Neural cell (in vitro differentiated cells): ENCODE data around the gene CBLN2. TPM values are rescaled to one million over a fixed set of nuclear protein-coding genes. Genes with fewer than 3 reads are reported as not detected.

Experiments
- H2AFZ ChIP-seq: fragments of 200-600, 300-800 bp; sonication (generic), shearing (Covaris generic); 2 replicates; pipeline ENCODE4 v1.6.0; 2014; ENCODE audit warnings: low read depth, mild to moderate bottlenecking, antibody characterized with exemption, low read length, moderate library complexity
- H3F3A ChIP-seq: fragments of 200-600 bp; shearing (Covaris generic); 2 replicates; pipeline ENCODE4 v1.6.1; 2016; ENCODE audit warnings: mild to moderate bottlenecking, moderate library complexity, mixed read lengths, antibody characterized with exemption, low read length; ENCODE audit not compliant: insufficient read depth, poor library complexity, severe bottlenecking
- H3K27ac ChIP-seq: fragments of 200-600, 300-800 bp; sonication (generic), shearing (Covaris generic); 2 replicates; pipeline ENCODE4 v1.5.1; 2014; ENCODE audit warnings: mild to moderate bottlenecking, low read length, moderate library complexity
- H3K27me3 ChIP-seq: fragments of 300-800, 200-600 bp; sonication (generic), shearing (Covaris generic); 2 replicates; pipeline ENCODE4 v1.6.0; 2014; ENCODE audit warnings: mild to moderate bottlenecking, low read depth, low read length, moderate library complexity; ENCODE audit not compliant: insufficient read depth
- H3K36me3 ChIP-seq: fragments of 300-800, 200-600 bp; sonication (generic), shearing (Covaris generic); 2 replicates; pipeline ENCODE4 v1.5.1; 2014; ENCODE audit warnings: mild to moderate bottlenecking, antibody characterized with exemption, low read length, moderate library complexity; ENCODE audit not compliant: insufficient read depth
- H3K4me2 ChIP-seq: fragments of 300-800, 200-600 bp; sonication (generic), shearing (Covaris generic); 2 replicates; pipeline ENCODE4 v1.6.0; 2014; ENCODE audit warnings: mild to moderate bottlenecking, low read length
- H3K4me3 ChIP-seq: fragments of 300-800, 200-600 bp; sonication (generic), shearing (Covaris generic); 2 replicates; pipeline ENCODE4 v1.5.1; 2014; ENCODE audit warnings: mild to moderate bottlenecking, low read length, moderate library complexity
- H3K79me2 ChIP-seq: fragments of 200-600 bp; shearing (Covaris generic); replicated peaks from 2 replicates; pipeline ENCODE4 v1.6.0; 2014; ENCODE audit warnings: mild to moderate bottlenecking, low read length, moderate library complexity; ENCODE audit not compliant: insufficient read depth
- H3K9ac ChIP-seq: fragments of 300-800, 200-600 bp; sonication (generic), shearing (Covaris generic); 2 replicates; pipeline ENCODE4 v1.6.1; 2016; ENCODE audit warnings: mild to moderate bottlenecking, low read length, mixed read lengths
- H3K9me2 ChIP-seq: fragments of 200-600 bp; shearing (Covaris generic); 2 replicates; pipeline ENCODE4 v1.6.1; 2016; ENCODE audit warnings: mild to moderate bottlenecking, low read length, mixed read lengths; ENCODE audit not compliant: insufficient read depth
- H3K9me3 ChIP-seq: fragments of 200-600, 300-800 bp; sonication (generic), shearing (Covaris generic); 2 replicates; pipeline ENCODE4 v1.6.1; 2016; ENCODE audit warnings: mild to moderate bottlenecking, mixed run types, low read length, moderate library complexity, mixed read lengths
- H4K20me1 ChIP-seq: fragments of 200-600 bp; shearing (Covaris generic); 2 replicates; pipeline ENCODE4 v1.6.1; 2016; ENCODE audit warnings: mild to moderate bottlenecking, mixed run types; ENCODE audit not compliant: insufficient read depth
- EP300 ChIP-seq: fragments of 450-650 bp; conservative IDR thresholded peaks from 2 replicates; pipeline ENCODE4 v1.6.1; 2014; ENCODE audit warnings: antibody characterized with exemption, mild to moderate bottlenecking, moderate library complexity; ENCODE audit not compliant: poor library complexity, severe bottlenecking
- EZH2 ChIP-seq: fragments of 200-600, 300-800 bp; shearing (Covaris generic), sonication (generic); IDR thresholded peaks from 2 replicates; pipeline ENCODE4 v1.6.1; 2014; ENCODE audit warnings: antibody characterized with exemption, low read length, borderline replicate concordance, mild to moderate bottlenecking; ENCODE audit not compliant: insufficient read depth, poor library complexity, severe bottlenecking
- MXI1 ChIP-seq: fragments of 450-650 bp; conservative IDR thresholded peaks from 2 replicates; pipeline ENCODE4 v1.6.1; 2014; ENCODE audit warnings: antibody characterized with exemption, mild to moderate bottlenecking; ENCODE audit not compliant: poor library complexity, severe bottlenecking
- POLR2AphosphoS5 ChIP-seq: IDR thresholded peaks from 2 replicates; pipeline ENCODE4 v1.6.1; 2012
- RAD21 ChIP-seq: fragments of 450-650 bp; conservative IDR thresholded peaks from 2 replicates; pipeline ENCODE4 v1.6.1; 2014; ENCODE audit warnings: antibody characterized with exemption, mild to moderate bottlenecking, moderate library complexity
- SMC3 ChIP-seq: fragments of 450-650 bp; conservative IDR thresholded peaks from 2 replicates; pipeline ENCODE4 v1.6.1; 2014; ENCODE audit warnings: antibody characterized with exemption, mild to moderate bottlenecking, moderate library complexity; ENCODE audit not compliant: poor library complexity
- TAF1 ChIP-seq: IDR thresholded peaks from 2 replicates; pipeline ENCODE4 v1.6.1; 2012; ENCODE audit warnings: low read depth
- polyA plus RNA-seq: library from polyadenylated mRNA; depleted of rRNA; stranded (reverse); fragments of >200 nt; gene quantifications from 2 replicates; pipeline ENCODE4 v1.2.3, GENCODE V29; 2014
- TF ChIP-seq, protein P1 (sequence below): fragments of 450-650 bp; IDR thresholded peaks from 2 replicates; pipeline ENCODE4 v1.5.1; 2014; ENCODE audit warnings: antibody characterized with exemption, mild to moderate bottlenecking, moderate library complexity; ENCODE audit not compliant: poor library complexity, severe bottlenecking
- TF ChIP-seq, protein P2 (sequence below): IDR thresholded peaks from 2 replicates; pipeline ENCODE4 v1.6.1; 2012; ENCODE audit warnings: borderline replicate concordance

The CBLN2 gene
- polyA plus RNA-seq, 1 donor from 2014 or later, result 40.1 TPM

DNA sequence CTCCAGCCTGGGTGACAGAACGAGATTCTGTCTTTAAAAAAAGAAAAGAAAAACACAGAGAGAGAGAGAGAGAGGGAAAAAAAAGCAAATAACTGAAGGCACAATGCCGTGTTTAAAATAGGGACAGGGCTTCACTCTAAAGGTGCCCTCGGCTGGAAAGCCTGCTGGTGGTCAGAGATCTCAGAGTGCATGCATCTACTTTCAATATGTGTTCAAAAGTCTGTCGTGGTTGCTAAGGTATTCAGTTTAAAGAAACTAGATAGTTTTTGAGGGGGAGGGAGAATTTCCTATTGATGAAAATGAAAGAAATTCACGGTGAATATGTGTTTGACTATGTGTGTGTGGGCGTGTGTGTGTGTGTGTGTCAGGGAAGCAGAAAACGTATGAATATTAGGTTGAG lies 11.0 kb upstream of the CBLN2 start:
- no peaks in the 10 kb centered on the region for H3F3A ChIP-seq
- H4K20me1 ChIP-seq, result no peaks in the 10 kb centered on the region
- H3K4me2 ChIP-seq, result no peak overlapping the region
- H2AFZ ChIP-seq, result no peak overlapping the region
- H3K36me3 ChIP-seq, result no peaks in the 10 kb centered on the region
- H3K4me3 ChIP-seq, result no peak overlapping the region
- H3K27me3 ChIP-seq, result no peaks in the 10 kb centered on the region
- no peaks in the 10 kb centered on the region for H3K9me2 ChIP-seq
- H3K79me2 ChIP-seq, result no peaks in the 10 kb centered on the region
- no peak overlapping the region for H3K9ac ChIP-seq
- no peak for TF ChIP-seq SMC3
- TF ChIP-seq, protein P1, sequence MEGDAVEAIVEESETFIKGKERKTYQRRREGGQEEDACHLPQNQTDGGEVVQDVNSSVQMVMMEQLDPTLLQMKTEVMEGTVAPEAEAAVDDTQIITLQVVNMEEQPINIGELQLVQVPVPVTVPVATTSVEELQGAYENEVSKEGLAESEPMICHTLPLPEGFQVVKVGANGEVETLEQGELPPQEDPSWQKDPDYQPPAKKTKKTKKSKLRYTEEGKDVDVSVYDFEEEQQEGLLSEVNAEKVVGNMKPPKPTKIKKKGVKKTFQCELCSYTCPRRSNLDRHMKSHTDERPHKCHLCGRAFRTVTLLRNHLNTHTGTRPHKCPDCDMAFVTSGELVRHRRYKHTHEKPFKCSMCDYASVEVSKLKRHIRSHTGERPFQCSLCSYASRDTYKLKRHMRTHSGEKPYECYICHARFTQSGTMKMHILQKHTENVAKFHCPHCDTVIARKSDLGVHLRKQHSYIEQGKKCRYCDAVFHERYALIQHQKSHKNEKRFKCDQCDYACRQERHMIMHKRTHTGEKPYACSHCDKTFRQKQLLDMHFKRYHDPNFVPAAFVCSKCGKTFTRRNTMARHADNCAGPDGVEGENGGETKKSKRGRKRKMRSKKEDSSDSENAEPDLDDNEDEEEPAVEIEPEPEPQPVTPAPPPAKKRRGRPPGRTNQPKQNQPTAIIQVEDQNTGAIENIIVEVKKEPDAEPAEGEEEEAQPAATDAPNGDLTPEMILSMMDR, result no peak
- no peak for TF ChIP-seq TAF1
- TF ChIP-seq RAD21, result no peak
- TF ChIP-seq MXI1, result no peak
- TF ChIP-seq POLR2AphosphoS5, result no peak
- TF ChIP-seq EP300, result no peak
- H3K9me3 ChIP-seq, result no peaks in the 10 kb centered on the region
- H3K27ac ChIP-seq, result no peak overlapping the region

DNA sequence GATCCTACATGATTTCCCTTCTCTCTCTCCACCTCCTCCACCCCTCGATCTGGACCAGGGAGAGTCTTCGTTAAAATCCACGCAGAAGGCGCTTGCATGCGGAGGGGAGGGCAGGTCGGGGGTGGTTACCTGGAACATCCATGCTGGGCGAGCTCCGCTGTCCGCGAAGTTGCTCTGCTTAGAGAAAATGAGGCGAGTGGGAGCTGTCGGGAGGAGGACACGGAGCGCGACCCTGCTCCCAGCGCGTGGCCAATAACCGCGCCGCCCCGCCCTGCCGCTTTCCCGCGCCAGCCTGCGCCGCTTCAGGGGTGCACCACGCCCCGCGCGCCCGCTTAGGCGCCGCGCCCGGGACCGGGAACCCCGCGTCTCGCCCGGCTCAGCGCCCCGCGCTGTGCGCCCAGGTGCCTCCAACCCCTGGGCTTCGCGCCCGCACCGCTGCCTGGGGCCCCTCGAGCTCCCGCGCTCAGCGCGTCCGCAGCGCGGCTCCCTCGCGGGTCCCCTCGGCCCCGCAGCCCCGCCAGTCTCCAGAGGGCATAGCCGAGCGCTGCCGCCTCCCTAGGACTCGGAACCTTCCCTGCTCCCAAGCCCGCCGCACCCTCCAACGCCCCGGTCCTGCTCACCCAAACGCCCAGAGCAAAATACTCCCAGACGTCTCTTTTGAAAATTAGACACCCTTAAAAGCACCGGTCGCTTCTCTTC lies 636 bp downstream of the CBLN2 start:
- peak overlapping the region; percentile 60 for H3K4me2 ChIP-seq
- no peaks in the 10 kb centered on the region for H3K9me3 ChIP-seq
- H3K9ac ChIP-seq, result peak overlapping the region; percentile 56
- peak overlapping the region; percentile 73 for H3K4me3 ChIP-seq
- H3K36me3 ChIP-seq, result no peaks in the 10 kb centered on the region
- no peaks in the 10 kb centered on the region for H3K79me2 ChIP-seq
- H3K27me3 ChIP-seq, result peaks cover 21% of the 10 kb centered on the region
- no peak overlapping the region for H3K27ac ChIP-seq
- no peaks in the 10 kb centered on the region for H4K20me1 ChIP-seq
- H3F3A ChIP-seq, result no peaks in the 10 kb centered on the region
- H3K9me2 ChIP-seq, result no peaks in the 10 kb centered on the region
- TF ChIP-seq TAF1 (no peak), POLR2AphosphoS5 (no peak), SMC3 (no peak), EP300 (no peak), MXI1 (no peak), RAD21 (no peak), EZH2 (no peak)
- TF ChIP-seq, protein P2, sequence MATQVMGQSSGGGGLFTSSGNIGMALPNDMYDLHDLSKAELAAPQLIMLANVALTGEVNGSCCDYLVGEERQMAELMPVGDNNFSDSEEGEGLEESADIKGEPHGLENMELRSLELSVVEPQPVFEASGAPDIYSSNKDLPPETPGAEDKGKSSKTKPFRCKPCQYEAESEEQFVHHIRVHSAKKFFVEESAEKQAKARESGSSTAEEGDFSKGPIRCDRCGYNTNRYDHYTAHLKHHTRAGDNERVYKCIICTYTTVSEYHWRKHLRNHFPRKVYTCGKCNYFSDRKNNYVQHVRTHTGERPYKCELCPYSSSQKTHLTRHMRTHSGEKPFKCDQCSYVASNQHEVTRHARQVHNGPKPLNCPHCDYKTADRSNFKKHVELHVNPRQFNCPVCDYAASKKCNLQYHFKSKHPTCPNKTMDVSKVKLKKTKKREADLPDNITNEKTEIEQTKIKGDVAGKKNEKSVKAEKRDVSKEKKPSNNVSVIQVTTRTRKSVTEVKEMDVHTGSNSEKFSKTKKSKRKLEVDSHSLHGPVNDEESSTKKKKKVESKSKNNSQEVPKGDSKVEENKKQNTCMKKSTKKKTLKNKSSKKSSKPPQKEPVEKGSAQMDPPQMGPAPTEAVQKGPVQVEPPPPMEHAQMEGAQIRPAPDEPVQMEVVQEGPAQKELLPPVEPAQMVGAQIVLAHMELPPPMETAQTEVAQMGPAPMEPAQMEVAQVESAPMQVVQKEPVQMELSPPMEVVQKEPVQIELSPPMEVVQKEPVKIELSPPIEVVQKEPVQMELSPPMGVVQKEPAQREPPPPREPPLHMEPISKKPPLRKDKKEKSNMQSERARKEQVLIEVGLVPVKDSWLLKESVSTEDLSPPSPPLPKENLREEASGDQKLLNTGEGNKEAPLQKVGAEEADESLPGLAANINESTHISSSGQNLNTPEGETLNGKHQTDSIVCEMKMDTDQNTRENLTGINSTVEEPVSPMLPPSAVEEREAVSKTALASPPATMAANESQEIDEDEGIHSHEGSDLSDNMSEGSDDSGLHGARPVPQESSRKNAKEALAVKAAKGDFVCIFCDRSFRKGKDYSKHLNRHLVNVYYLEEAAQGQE, result no peak
- TF ChIP-seq, protein P1, result no peak
- no peak overlapping the region for H2AFZ ChIP-seq
